ENCODE data around the gene KIAA1671.

KIAA1671 gene

DNA sequence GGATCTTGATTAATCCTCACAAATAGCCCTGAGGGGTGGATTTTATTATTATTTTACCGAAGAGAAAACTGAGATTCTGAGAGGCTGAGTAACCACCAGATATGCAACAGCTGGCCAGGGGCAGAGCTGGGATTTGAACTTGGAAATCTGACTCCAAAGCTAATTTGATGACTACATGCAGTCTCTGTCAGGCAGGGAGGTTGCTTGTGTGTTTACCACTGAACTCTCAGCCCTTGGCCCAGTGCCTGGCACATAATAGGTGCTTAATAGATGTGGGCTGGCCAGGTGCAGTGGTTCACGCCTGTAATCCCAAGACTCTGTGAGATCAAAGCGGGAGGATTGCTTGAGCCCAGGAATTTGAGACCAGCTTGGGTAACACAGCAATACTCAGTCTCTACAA is 125.4 kb downstream of the KIAA1671 start:
- Histone ChIP-seq H3K4me1 (ENCODE audit: insufficient read depth, low read length) (no peaks in the 10 kb centered on the region), H3K9ac (ENCODE audit: low read depth, low read length) (no peak overlapping the region), H3K9me3 (ENCODE audit: control insufficient read depth, insufficient read depth, low read length) (no peaks in the 10 kb centered on the region)

GRCh38 chr22:25078591-25078990 is 126.1 kb downstream of the KIAA1671 start:
- no peaks in the 10 kb centered on the region for H3K9me3 ChIP-seq (ENCODE audit: control insufficient read depth, insufficient read depth, low read length)
- no peaks in the 10 kb centered on the region for H3K4me1 ChIP-seq (ENCODE audit: insufficient read depth, low read length)
- no peak overlapping the region for H3K9ac ChIP-seq (ENCODE audit: low read depth, low read length)

More for the DNA sequence above, 125.4 kb downstream of the KIAA1671 start:
- H3K36me3 ChIP-seq (ENCODE audit: insufficient read depth, low read length), result no peaks in the 10 kb centered on the region

GRCh38 chr22:25080855-25081254 is 128.3 kb downstream of the KIAA1671 start:
- Histone ChIP-seq H3K36me3 (ENCODE audit: insufficient read depth, low read length) (no peaks in the 10 kb centered on the region), H3K9ac (ENCODE audit: low read depth, low read length) (no peak overlapping the region), H3K9me3 (ENCODE audit: control insufficient read depth, insufficient read depth, low read length) (no peaks in the 10 kb centered on the region), H3K4me1 (ENCODE audit: insufficient read depth, low read length) (no peaks in the 10 kb centered on the region)

More at GRCh38 chr22:25078591-25078990, 126.1 kb downstream of the KIAA1671 start:
- H3K36me3 ChIP-seq (ENCODE audit: insufficient read depth, low read length), result no peaks in the 10 kb centered on the region

DNA sequence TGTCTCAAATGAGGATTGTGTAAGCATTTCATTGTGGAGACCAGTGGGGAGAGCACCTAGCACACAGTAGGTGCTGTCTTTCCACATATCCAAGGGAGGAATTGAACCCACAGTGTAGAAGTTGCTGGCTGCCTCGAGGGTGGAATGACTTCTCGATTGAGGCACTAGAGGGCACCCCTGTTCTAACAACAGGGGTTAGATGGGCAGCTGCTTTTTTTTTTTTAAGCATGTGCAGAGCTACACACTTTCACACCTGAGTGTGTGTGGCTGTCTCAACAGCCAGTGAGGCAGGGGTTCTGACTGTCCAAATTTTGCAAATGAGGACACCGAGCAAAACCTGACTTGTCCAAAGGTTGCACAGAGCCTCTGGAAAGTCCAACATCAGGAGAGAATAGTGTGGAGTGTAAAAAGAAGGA is 128.9 kb downstream of the KIAA1671 start:
- no peak overlapping the region for H3K9ac ChIP-seq (ENCODE audit: low read depth, low read length)
- no peaks in the 10 kb centered on the region for H3K4me1 ChIP-seq (ENCODE audit: insufficient read depth, low read length)
- H3K36me3 ChIP-seq (ENCODE audit: insufficient read depth, low read length), result no peaks in the 10 kb centered on the region
- no peaks in the 10 kb centered on the region for H3K9me3 ChIP-seq (ENCODE audit: control insufficient read depth, insufficient read depth, low read length)

- no peak overlapping the region for H3K9ac ChIP-seq (ENCODE audit: low read depth, low read length)
- H3K4me1 ChIP-seq (ENCODE audit: insufficient read depth, low read length), result no peaks in the 10 kb centered on the region
- H3K36me3 ChIP-seq (ENCODE audit: insufficient read depth, low read length), result no peaks in the 10 kb centered on the region
- no peaks in the 10 kb centered on the region for H3K9me3 ChIP-seq (ENCODE audit: control insufficient read depth, insufficient read depth, low read length)
Observed at GRCh38 chr22:25082096-25082495, 129.6 kb downstream of the KIAA1671 start.

GRCh38 chr22:25083056-25083806 is 130.7 kb downstream of the KIAA1671 start:
- no peaks in the 10 kb centered on the region for H3K9me3 ChIP-seq (ENCODE audit: control insufficient read depth, insufficient read depth, low read length)
- no peaks in the 10 kb centered on the region for H3K36me3 ChIP-seq (ENCODE audit: insufficient read depth, low read length)
- no peak overlapping the region for H3K9ac ChIP-seq (ENCODE audit: low read depth, low read length)
- no peaks in the 10 kb centered on the region for H3K4me1 ChIP-seq (ENCODE audit: insufficient read depth, low read length)

GRCh38 chr22:25083807-25084200 is 131.3 kb downstream of the KIAA1671 start:
- no peaks in the 10 kb centered on the region for H3K4me1 ChIP-seq (ENCODE audit: insufficient read depth, low read length)
- no peaks in the 10 kb centered on the region for H3K9me3 ChIP-seq (ENCODE audit: control insufficient read depth, insufficient read depth, low read length)
- H3K9ac ChIP-seq (ENCODE audit: low read depth, low read length), result no peak overlapping the region
- no peaks in the 10 kb centered on the region for H3K36me3 ChIP-seq (ENCODE audit: insufficient read depth, low read length)

- Histone ChIP-seq H3K4me1 (ENCODE audit: insufficient read depth, low read length) (no peaks in the 10 kb centered on the region), H3K9ac (ENCODE audit: low read depth, low read length) (no peak overlapping the region), H3K9me3 (ENCODE audit: control insufficient read depth, insufficient read depth, low read length) (no peaks in the 10 kb centered on the region)
Observed at GRCh38 chr22:25084405-25085107, 132.0 kb downstream of the KIAA1671 start.

DNA sequence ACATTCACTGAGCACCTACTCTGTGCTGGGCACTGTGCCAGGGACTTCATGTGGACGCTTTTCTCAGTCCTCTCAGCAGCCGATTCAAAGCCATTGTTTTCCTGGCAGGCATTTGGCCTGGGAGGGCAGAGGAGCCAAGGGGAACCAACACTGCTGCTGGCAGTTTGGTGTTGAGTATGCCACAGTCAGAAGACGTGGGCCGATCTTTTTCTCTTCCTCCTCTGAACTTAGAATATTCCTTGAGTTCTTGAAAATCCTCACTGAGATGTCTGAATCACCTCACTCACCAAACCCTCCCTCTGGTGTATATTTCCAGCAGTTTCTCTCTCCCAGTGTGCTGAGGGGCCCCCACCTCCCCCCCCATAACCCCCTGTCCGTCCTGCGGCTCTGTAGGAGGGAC is 132.6 kb downstream of the KIAA1671 start:
- H3K4me1 ChIP-seq (ENCODE audit: insufficient read depth, low read length), result no peaks in the 10 kb centered on the region
- H3K9ac ChIP-seq (ENCODE audit: low read depth, low read length), result no peak overlapping the region
- no peaks in the 10 kb centered on the region for H3K9me3 ChIP-seq (ENCODE audit: control insufficient read depth, insufficient read depth, low read length)
- H3K36me3 ChIP-seq (ENCODE audit: insufficient read depth, low read length), result no peaks in the 10 kb centered on the region

More at GRCh38 chr22:25084405-25085107, 132.0 kb downstream of the KIAA1671 start:
- H3K36me3 ChIP-seq (ENCODE audit: insufficient read depth, low read length), result no peaks in the 10 kb centered on the region

DNA sequence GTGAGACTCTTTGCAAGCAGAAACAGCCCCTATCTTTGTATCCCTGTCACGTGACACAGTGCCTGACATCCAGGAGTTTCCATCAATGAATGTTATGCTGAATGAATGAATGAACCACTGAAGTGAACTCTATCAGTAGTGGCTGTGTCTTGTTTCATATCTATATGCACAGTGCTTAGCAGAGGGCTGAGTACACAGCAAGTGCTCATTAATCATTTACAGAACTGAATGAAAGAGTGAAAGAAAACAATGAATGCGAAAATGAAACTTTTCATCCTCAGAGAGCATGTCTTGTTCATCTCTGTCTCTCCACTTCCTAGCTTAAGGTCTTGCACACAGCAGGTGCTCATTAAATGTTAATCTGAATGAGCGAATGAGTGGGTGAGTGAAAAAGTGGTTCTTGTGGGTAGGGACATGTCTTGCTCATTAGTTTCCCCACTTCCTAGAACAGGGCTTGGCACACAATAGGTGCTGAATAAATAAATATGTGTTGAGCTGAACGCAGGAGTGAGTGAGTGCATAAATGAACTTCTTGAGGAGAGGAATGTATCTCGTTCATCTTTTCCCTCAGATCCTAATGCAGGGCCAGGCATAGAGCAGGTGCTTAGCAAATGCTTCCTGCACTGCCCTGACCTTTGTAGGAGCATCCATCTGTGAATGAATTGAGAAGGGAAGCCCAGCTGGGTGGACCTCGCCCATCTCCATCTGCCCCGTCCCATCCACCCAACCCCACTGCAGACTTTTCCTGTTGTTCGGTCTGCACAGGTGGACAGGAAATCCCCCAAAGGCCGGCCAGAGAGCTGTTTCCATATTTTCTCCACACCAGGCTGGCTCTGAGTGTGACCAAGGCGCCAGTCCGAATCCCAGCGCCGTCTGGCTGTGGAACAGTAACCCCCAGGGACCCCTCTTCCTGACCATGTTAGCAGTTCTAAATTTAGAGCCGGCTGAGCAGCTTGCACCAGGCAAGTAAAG is 133.7 kb downstream of the KIAA1671 start:
- no peak overlapping the region for H3K9ac ChIP-seq (ENCODE audit: low read depth, low read length)
- H3K36me3 ChIP-seq (ENCODE audit: insufficient read depth, low read length), result no peaks in the 10 kb centered on the region
- H3K4me1 ChIP-seq (ENCODE audit: insufficient read depth, low read length), result no peaks in the 10 kb centered on the region
- no peaks in the 10 kb centered on the region for H3K9me3 ChIP-seq (ENCODE audit: control insufficient read depth, insufficient read depth, low read length)

- Histone ChIP-seq H3K9ac (ENCODE audit: low read depth, low read length) (no peak overlapping the region), H3K36me3 (ENCODE audit: insufficient read depth, low read length) (no peaks in the 10 kb centered on the region), H3K9me3 (ENCODE audit: control insufficient read depth, insufficient read depth, low read length) (no peaks in the 10 kb centered on the region), H3K4me1 (ENCODE audit: insufficient read depth, low read length) (no peaks in the 10 kb centered on the region)
Observed at GRCh38 chr22:25086902-25087282, 134.4 kb downstream of the KIAA1671 start.

- Histone ChIP-seq H3K9me3 (ENCODE audit: control insufficient read depth, insufficient read depth, low read length) (no peaks in the 10 kb centered on the region), H3K4me1 (ENCODE audit: insufficient read depth, low read length) (no peaks in the 10 kb centered on the region), H3K36me3 (ENCODE audit: insufficient read depth, low read length) (no peaks in the 10 kb centered on the region)
Observed at GRCh38 chr22:25090225-25090890, 137.8 kb downstream of the KIAA1671 start.

GRCh38 chr22:25091458-25091857 is 138.9 kb downstream of the KIAA1671 start:
- Histone ChIP-seq H3K9ac (ENCODE audit: low read depth, low read length) (no peak overlapping the region), H3K9me3 (ENCODE audit: control insufficient read depth, insufficient read depth, low read length) (no peaks in the 10 kb centered on the region), H3K4me1 (ENCODE audit: insufficient read depth, low read length) (no peaks in the 10 kb centered on the region), H3K36me3 (ENCODE audit: insufficient read depth, low read length) (no peaks in the 10 kb centered on the region)

More at GRCh38 chr22:25090225-25090890, 137.8 kb downstream of the KIAA1671 start:
- no peak overlapping the region for H3K9ac ChIP-seq (ENCODE audit: low read depth, low read length)

DNA sequence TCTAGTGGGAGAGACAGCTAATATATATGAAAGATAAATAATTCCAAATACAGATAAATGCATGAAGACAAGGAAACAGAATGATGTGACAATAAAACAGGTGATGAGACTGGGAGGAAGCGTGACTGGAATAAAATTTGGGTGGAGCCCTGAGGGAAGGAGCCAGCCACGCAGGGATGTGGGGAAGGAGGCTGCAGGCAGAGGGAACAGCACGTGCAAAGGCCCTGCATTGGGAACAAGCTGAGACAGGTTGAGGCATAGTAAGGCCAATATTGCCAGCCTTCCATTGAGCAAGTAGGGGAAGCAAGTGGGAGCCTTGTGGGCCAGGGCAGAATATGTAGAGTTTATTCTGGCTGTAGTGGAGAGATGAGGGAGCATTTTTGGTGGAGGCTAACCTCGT is 139.6 kb downstream of the KIAA1671 start:
- Histone ChIP-seq H3K36me3 (ENCODE audit: insufficient read depth, low read length) (no peaks in the 10 kb centered on the region), H3K4me1 (ENCODE audit: insufficient read depth, low read length) (no peaks in the 10 kb centered on the region), H3K9ac (ENCODE audit: low read depth, low read length) (no peak overlapping the region), H3K9me3 (ENCODE audit: control insufficient read depth, insufficient read depth, low read length) (no peaks in the 10 kb centered on the region)
